ENCODE data around the gene HESX1. TPM values are rescaled to one million over a fixed set of nuclear protein-coding genes. Genes with fewer than 3 reads are reported as not detected.
A peak's percentile ranks its signal among the peaks of the same experiment; 100 is the strongest.

The HESX1 gene
- total RNA-seq, 1 donor from 2014 or later, result 0.34 TPM

GRCh38 chr3:57166660-57167059 is 33.1 kb downstream of the HESX1 start:
- no peak for DNase-seq

- DNase-seq, result no peak
Measured at GRCh38 chr3:57165641-57166040, 34.1 kb downstream of the HESX1 start.

- peak; percentile 84 for DNase-seq
Measured at GRCh38 chr3:57164657-57165573, 34.9 kb downstream of the HESX1 start, which contains the start of gene IL17RD. Gene IL17RD (minus strand): TSS chr3:57165353. CDS start chr3:57165286, 67 bp downstream.

DNA sequence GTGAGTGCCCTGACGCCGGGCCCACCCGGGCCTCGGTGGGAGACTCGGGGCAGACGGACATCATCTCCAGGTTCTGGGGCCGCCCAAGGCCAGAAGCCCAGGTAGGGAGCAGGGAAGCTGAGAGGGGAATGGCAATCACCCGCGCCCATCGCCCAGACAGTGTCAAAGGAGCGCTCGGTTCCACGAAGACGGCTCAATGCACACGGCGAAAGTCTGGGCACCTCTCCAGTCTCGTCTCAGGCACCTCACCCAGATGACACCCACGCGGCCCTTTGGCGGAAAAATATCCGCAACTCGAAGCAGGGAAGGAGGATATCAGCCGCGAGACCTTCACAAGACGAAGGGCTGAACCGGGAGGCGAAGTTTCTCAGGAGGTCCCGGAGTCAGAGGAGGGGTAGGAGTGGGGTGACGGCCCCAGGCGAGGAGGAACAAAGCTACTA is 35.5 kb downstream of the HESX1 start:
- DNase-seq, result peak; percentile 12

DNA sequence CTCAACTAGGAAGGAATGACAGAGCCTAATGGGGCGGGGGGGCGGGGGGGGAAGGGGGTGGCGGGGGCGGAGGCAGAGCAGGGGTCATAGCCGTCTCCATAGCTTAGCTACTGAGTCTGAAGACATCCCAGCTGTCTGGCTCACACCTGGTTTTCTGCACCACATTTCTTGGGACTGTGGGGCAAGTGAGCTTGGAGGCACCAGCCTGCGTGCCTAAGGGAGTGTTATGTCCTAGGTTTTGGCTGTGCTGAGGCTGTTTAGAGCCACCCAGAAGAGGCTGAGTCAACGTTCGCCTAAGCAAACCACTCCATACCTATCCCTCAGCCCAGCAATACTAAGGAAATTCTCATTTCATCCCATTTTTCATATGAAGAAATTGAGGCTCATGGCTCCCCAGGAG is 36.0 kb downstream of the HESX1 start:
- no peak for DNase-seq

- DNase-seq, result no peak
Measured at GRCh38 chr3:57161915-57162314, 37.9 kb downstream of the HESX1 start.

DNA sequence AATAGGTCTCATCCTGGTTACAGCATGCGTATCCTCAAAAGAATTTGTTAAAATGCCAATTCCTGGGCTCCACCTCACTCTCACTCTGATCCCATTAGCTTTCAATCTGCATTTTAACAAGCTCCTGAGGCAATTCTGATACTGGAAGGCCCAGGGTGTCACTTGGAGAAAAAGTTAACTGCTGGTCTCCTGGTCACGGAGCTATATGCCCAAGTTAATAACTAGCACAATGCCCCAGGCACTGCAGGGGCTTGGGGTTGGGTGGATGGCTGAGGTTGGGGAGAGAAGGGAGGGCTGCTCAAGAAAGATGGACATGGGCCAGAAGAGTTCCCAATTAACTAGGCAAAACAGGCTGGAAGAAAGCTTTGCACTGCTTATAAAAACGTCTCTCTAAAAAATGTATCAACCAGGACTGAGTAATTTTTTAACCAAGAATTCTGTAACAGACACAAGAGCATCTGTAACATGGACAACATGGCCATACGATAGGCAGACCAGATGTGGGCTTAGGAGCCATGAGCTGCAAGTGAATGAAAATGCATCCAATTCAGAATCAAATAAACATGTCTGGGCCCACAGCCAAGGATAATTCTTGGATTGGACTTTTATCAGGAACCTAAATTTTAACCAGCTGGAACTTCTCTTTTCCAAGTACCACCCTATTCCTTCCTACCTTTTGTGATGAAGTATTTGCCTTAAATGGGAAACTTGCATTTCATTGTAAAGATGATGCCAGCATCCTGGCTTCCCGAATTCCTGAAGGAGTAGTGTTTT is 38.8 kb downstream of the HESX1 start:
- DNase-seq, result no peak

GRCh38 chr3:57160076-57160764 is 39.6 kb downstream of the HESX1 start:
- DNase-seq, result no peak

GRCh38 chr3:57158813-57159738 is 40.7 kb downstream of the HESX1 start:
- peak; percentile 49 for DNase-seq

DNA sequence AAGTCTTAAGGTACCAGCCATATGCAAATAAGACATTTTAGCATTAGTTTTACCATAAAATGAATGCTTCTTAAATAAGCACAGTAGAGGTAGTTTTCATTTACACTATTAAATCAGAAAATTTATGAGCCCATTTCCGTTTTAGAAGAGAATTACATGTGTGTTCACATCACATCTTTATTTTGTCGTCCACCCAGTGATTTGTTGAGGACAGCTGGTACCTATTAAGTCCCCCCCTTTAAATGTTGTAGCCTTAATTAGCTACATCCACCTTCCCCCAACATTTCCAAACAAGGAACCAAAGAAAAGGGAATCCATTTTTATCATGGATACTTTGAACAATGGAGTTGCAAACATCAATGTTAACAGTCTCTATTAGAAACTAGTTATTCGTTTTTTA is 41.5 kb downstream of the HESX1 start:
- DNase-seq, result no peak

- DNase-seq, result no peak
Measured at GRCh38 chr3:57157545-57157944, 42.2 kb downstream of the HESX1 start.

DNA sequence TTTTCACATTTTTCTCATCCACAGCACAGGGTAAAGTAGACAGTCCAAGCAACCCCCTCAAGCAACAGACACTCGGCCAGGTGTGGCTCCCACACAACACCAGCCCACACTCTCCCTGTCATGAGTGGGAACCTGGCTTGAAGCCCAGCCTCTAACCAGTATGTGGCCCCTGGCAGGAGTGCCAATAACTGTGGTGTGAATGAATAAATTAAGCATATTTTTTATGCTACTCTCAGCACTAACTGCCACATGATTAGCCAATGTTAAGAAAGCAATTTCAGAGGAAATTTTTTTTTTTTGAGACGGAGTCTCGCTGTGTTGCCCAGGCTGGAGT is 44.5 kb downstream of the HESX1 start:
- DNase-seq, result no peak

- no peak for DNase-seq
Measured at GRCh38 chr3:57154470-57155309, 45.1 kb downstream of the HESX1 start.

- DNase-seq, result no peak
Measured at GRCh38 chr3:57152151-57153143, 47.3 kb downstream of the HESX1 start.

- no peak for DNase-seq
Measured at GRCh38 chr3:57151749-57152148, 48.0 kb downstream of the HESX1 start.

GRCh38 chr3:57151021-57151449 is 48.7 kb downstream of the HESX1 start:
- peak; percentile 63 for DNase-seq

GRCh38 chr3:57150113-57150581 is 49.6 kb downstream of the HESX1 start:
- no peak for DNase-seq

Data from dermis blood vessel endothelial cell (primary cell).